NCI-H1436 treated with DMSO at 0.1 percent for 48 hours (cell line): ENCODE data around the gene PRKCE.

Experiments used
- DNase-seq: peaks from one replicate; lab custom pipeline; 2025; lab: John Stamatoyannopoulos, UW

Gene PRKCE

DNA sequence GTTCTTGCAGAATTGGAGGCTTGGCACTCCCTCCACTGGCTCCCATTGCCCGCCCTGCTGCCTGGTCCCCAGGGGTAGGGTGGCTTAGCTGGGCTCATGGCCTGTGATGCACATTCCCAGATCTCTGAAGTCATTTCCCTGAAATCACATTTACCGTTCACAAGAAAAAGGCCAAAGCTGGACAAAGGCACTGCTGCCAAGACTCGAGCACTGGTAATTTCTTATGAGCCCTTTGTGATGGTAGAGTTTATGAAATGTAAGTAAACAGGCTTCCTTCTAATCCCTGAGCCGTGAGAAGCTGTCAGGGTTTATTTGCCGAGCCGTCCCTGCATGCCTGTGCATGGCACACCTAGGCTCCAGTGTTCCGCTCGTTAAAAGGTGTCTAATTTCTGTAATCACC is 398.6 kb downstream of the PRKCE start:
- no peak for DNase-seq

DNA sequence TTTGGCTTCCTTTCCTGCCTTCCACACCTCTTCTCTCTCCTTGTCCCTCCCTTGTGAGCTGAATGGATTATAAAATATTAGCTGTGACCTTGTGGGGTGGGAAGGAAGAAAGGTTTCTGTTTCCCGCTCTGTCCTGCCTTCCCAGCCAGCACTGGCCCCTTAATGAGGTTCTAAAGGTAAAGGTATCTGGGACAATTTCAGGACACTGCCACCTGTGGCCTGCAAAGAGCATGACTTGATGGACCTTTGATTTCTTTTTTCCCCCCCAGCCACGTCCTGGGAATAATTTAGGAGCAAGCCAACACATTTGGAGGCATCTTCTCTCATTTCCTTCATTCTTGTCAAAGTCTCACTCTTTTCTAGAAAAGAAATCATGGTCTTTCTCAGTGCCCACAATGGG is 399.0 kb downstream of the PRKCE start:
- no peak for DNase-seq

DNA sequence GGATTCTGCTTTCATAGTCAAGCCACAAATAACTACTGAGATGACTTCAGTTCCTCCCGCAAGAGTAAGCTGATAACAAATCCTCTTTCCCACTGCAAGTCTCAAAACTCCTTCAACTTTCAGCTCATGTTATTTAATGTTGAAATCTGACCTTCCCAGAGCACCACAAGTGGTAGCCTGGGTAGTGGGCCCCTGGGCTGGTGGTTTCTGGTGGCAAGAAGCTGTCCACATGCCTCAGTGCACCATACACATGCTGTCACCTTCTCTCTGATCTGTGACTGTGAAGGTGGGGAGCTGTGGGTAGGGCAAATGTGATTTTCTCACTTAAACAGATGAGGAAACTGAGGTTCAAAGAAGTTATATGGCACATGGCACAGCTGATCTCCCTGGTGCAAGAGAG is 399.6 kb downstream of the PRKCE start:
- DNase-seq = no peak

DNA sequence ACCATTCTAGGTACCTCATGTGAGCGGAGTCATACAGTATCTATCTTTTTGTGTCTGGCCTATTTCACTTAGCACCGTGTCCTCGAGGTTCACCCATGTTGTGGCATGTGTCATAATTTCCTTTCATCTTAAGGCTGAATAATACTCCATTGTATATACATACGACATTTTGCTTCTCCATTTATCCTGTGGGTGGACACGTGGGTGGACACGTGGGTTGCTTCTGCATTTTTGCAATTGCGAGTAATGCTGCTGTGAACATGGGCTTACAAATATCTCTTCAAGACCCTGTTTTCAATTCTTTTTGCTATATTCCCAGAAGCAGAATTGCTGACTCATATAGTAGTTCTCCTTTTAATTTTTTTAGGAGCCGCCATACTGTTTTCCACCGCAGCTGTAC is 402.1 kb downstream of the PRKCE start:
- no peak for DNase-seq

DNA sequence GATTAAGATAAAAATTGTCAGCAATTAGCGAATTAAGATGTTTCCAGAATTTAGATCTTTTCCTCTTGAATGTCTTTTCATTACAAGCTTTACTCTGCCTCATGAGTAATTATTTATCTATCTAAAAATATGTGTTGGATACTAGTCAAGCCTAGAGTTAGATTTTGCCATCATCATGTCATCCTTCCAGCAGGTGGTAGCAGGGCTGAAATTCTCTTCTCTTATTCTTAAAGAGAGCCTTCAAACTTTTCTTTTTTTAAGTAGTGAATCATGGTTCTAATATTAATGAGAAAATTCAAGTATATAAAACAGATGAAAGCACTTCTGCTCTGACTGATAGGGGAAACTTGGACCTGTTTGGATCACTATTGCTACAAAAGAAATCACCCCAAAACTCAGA is 405.1 kb downstream of the PRKCE start:
- no peak for DNase-seq

DNA sequence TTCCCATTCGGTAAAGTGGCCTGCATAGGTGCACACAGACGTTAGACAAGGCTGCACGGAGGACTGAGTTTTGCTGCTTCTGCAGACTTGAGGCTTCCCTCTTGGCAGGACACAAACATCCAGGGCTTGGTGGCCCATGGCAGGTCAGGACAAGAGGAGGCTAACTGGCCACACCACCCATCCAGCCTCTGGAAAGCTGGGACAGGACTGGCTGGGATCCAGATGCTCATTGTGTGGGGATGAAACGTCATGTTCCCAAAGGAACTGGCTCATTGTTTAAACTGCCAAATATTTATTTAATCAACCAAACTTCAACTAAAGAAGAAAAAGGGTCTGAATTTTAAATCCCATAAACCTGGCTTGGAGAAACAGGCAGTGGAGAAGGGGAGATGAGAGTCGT is 406.7 kb downstream of the PRKCE start:
- DNase-seq = no peak

DNA sequence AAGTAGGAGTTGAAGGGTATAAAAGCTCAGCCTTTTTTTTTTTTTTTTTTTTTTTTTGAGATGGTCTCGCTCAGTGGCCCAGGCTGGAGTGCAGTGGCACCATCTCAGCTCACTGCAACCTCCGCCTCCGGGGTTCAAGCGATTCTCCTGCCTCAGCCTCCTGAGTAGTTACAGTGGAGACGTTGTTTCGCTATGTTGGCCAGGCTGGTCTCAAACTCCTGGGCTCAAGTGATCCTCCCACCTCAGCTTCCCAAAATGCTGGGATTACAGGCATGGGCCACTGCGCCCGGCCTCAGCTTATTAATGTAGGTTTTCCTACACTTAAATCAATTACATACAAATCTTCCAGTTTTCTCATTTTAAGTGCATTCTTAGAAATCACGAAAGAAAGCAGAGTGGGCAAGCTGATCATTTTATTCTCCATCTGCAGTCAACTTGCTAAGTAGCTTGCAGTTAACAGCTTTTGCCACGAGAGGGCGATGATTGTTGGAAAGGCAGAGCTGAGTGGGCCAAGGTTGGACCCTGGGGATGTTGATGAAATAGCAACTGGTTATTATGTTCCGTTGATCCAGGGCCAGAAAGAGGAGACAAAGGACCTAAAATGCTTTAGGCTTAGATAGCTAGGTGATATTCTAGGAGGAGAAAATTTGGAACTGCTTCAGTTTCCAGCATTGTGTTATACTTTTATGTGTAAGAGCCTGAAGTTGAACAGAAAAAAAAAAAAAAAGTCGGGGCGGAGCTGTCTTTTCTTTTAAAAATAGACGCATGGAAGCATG is 411.4 kb downstream of the PRKCE start:
- DNase-seq = no peak

DNA sequence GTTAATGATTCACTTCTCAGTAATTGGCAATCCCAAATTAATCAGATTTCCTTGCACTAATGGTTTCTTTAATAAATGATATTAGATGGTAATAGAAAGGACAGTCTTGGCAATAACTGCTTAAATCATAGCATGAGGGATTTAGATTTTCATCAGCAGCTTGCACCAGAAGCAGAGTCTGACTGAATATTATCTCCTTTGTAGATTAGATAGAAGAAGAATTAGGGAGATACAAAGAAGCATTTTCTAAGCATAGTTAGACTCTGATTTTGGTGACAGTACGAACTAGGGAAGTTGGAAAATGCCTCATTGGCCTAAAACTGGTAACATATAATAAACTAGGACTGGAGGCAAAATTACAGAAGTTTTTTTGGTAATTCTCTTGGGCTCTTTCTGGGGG is 412.9 kb downstream of the PRKCE start:
- DNase-seq = no peak

DNA sequence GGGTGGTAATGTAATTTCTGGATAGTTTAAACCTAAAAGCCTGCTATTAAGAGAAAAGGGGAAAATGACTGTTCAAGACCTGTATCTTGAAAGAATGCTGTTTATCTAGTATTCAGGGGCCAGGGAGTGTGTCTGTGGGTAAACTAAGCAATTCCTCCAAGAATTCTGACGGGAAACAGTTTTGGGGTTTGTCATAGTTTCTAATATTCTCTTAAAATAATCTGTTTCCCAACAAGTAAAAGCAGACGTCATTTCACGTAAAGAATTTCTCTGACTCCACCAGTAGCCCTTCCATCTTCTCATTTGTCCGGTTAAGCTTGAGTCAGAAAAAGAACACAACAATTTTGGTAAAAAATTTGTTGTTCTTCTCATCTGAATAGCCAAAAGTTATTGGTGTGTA is 413.7 kb downstream of the PRKCE start:
- DNase-seq = no peak

DNA sequence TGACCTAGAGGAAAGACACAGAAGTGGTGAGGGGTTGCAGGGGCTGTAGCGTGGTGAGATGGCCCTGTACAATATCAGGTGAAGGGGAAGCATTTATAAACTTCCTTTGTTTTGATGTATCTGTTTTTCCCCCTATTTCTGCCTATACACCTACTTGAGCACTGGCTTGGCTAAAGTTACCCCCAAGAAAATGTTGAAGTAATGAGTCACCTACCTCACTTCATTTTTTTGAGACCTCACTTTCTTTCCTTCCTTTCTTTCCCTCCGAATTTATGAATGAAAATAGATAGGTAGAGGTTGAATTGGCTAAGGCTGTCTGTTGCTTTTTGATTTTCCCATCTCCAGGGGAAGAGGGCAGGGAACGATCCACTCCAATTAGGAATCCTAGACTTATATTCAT is 414.6 kb downstream of the PRKCE start:
- DNase-seq = no peak

DNA sequence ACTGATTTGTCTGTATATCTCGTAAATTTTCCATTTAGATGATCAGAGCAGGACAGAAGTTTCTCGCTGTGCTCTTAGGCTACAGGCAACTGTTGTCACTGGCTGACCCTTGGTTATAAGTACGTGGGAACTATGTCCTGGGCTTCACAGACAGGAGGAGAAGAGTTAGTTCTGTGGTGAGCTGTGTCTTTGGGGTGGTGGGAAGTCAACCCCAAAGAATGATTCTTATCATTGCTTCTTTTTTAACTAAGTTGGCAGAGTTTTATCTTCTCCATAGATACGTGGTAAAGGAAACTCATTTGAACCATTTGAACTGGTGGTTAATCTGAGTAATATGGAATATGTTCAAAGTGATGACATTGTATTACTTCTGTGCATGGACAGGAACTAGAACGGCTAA is 415.1 kb downstream of the PRKCE start:
- no peak for DNase-seq

DNA sequence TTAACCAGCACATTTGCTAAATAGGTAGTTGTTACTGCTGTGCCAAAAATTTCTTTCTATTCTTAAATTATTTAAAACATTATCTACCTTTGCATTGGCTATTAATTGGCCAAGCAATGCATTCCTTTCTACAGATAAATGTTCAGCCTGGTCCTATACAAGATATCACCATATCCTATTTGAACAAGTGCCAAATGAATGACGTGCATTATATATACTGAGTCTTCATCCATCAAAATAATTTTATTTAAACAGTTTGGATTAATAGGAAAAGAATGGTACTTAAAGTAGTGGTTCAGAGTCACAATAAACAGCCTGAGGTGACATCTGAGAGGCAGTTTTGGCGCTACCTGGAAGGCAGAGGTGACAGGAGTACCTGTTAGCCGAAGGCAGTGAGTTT is 415.6 kb downstream of the PRKCE start:
- no peak for DNase-seq

DNA sequence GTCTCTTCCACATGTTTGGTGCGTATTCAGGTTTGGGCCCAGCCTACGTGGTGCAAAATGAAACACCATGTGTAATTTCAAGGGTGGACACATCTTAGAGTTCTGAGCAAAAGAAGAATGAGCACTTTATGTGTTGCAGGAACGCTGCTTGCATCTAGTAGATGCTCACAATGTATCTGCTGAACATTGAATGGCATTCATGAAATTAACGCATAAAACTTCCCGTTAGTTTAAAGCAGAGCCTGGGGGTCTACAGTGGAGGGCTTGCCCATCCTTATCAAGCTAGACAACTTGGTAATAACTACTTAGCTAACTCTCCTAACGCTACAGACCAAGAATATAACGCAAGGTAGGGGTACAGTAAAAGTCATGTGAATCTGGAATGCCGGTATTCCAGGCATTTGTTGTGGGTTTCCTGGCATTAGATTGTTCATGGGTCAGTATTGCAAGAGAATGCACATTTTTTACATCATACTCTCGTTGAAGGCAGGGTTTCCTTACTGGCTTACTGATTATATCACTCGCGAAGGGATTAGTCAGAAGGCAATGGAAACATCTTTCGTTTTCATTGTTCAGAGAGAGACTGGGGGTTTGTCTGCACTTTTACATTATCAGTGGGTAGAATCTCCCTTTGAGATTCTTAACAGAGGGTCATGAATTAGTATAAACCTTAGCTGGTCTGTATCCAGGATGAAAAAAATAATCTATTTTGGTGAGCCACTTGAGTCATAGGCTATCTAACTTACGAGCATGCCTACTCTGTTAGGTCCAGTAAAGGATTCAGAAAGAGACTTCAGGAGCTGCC is 416.2 kb downstream of the PRKCE start:
- no peak for DNase-seq

DNA sequence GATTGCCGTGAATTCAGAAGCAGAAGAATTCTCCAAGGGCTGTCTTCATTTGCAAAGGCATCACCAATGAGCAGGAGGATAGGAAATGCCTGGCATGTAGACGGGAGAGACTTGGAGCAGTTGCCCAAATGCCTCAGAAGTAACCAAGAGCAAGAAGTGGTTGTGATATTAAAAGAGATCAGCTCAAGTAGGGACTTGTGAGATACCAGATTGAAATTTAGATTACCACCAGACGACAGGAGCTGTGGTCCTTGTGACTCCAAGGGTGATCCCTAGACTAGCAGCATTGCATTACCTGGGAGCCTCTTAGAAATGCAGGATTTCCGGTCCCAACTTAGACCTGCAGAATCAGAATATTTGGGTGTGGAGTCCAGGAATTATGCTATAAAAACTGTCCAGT is 417.2 kb downstream of the PRKCE start:
- no peak for DNase-seq

DNA sequence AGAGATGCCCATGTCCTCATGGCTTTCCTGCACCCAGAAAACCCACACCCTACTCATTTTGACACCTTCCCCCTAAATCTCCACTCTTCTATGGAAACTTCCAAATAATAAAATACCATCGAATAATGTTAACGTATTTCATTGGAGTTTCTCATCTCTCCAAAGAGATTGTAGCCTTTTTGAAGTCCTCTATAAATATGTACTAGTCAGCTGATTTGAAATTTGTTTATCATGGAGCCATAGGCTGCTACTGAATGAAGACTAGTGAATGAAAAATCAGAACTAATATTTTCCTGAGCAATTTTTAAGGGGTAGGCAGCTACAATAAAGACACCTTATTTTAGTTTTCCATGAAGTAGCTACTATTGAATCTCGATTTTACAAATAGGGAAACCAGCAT is 419.6 kb downstream of the PRKCE start:
- DNase-seq = no peak

DNA sequence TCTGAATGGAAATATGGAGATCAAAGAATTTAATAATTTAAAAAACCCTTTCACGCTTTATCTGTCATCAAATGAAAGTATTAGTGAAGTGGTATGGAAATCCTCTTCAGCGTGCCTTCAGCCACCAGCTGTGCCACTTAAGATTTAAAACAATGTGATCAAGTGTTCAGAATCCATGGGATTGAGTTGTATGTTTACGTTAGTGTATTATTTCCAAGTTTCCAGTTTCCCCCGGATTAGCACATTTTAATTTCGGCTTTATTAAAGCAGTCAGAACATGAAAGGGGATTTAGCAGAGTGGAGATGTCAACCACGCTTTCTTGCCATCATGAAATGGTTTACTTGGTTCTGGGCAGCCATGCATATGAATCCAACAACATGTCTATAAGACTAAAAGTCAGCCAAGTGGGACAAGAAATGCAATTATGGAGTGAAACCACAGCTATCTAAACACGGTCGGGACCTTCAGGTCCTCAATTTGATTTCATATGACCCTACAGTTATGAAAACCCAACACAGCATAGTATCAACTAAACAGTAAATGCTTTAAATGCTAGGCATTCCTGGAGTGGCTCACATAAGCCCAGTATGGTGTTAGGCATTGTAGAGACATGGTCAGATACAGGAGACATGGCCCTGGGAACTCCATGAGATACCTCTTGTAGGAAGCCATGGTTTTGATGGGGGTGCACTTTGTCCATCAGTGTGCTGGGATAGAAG is 420.8 kb downstream of the PRKCE start:
- no peak for DNase-seq

DNA sequence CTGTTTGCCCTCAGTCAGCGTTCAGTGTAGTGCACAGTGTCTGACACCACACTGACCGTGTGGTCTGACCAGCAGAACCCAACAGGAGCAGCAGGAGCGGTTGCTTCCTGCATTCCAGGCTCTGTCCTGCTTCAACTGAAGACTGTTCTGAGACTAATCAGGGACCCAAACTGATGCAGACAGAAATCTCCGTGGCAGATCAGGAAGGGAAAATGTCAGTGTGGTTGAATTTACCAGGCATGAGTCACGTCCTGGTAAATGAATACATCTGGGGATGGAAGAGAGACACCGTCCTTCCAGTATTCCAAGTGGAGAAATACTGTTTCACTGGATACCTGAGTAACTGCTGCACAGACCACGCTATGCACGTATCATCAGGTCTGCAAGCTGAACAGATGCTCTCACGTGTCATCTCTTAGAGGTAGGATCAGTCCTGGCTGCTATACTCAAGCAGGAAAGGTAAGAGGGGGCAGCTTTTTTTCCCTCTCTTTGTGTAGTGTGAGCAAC is 422.1 kb downstream of the PRKCE start:
- no peak for DNase-seq

DNA sequence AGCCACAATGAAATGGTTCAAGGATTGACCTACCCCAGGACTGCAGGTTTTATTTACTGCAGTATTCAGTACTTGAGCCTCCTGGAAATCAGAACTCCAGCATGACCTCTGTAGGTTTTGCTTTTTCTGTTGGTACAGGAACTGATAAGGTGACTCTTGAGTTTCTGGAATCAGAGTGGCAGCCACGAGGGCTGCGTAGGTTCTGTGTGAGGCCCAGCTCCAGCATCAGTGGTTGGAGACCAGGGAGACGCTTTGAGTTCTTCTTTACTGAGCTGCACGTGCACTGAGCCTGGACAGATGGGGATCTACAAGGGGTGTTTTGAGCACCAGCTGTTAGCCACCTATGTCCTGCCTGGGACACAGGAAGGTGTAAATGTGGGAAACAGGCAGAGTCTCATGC is 423.0 kb downstream of the PRKCE start:
- no peak for DNase-seq

DNA sequence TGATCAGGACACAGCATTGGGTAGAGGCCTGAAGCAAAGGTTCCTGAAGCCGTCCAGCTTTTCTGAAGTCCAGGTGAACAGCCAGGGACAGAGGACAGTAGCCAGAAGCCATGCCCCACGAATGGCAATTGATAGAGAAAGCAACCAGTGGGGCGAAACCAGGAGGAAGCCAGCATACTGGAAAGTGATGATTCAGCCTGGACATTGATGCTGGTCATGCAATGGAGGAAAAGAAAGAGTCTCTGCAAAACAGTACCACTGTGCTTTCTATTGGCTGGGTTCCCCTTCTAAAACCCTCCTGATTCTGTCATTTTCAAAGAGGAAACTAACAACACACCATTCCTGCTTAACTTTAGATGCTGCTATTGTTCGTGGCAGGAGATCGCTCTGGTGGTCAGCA is 424.4 kb downstream of the PRKCE start:
- no peak for DNase-seq

DNA sequence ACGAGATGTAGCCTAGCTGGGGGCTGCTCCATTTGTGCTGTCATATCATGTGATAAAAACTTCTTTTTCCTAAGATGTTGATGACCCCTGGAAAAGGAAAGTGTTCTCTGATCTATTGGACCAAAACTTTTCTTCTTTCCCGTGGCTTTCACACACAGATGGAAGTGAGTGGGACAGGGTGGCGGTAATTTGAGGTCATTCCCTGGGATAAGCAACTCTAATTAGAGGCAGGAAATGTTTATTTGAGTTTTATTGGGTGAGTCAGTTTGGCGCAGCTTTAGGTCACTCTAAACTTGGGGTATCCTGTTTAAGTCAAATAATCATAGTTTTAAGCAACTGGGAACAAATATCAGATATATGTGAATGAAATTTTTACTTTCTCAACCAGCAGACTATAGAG is 424.8 kb downstream of the PRKCE start:
- no peak for DNase-seq

DNA sequence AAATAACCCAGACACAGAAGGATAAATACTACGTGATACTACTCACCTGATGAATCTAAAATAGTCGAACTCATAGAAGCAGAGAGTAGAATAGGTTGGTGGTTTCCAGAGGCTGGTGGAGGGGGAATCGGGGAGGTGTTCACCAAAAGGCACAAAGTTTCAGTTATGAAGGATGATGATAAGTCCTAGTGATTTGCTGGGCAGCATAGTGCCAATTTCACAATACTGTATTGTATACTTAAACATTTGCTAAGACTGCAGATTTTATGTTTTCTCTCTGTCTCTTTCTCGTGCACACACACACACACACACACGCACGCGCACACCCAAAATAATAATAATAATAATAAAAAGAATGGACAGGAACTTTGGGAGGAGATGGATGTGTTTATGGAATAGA is 425.4 kb downstream of the PRKCE start:
- no peak for DNase-seq

DNA sequence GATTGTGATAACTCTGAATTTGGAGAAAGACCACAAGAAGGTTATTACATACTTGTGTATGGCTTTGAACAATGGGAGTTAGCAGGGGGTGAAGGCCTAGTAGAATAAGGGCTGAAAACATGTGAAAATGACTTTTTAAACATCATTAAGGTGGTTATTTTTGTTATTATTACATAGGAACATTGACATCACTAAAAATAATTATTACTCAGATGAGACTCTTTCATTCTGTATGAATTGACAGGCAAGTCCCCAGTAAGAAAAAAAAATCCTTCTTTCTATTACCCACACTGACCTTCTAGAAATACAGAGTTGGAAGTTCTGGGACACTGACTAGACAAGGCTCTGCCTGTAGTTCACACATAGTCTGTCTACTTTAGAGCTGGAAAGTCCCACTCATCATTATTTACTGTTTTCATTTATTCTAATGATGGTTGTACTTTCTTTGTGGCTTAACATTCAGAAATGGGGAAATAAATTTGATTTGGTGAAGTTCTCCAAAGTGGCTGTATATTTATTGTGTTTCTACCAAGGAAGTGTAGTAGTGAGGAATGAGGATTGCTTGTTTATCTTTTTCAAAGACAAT is 426.1 kb downstream of the PRKCE start:
- DNase-seq = no peak
